Ectodermal cell (in vitro differentiated cells): ENCODE data around the gene WDR26.

ENCODE experiments used
- H3K27ac ChIP-seq: 2 replicates; pipeline ENCODE4 v1.7.0; 2013; ENCODE audit warnings: mild to moderate bottlenecking, low read depth, low read length; ENCODE audit not compliant: insufficient read depth, poor library complexity, severe bottlenecking
- H3K27me3 ChIP-seq: 2 replicates; pipeline ENCODE4 v1.7.0; 2013; ENCODE audit warnings: mild to moderate bottlenecking, low read length; ENCODE audit not compliant: insufficient read depth, control insufficient read depth, poor library complexity, severe bottlenecking
- H3K36me3 ChIP-seq: one replicate; pipeline ENCODE4 v1.7.0; 2013; ENCODE audit warnings: low read length; ENCODE audit not compliant: control insufficient read depth, insufficient read depth
- H3K4me1 ChIP-seq: one replicate; pipeline ENCODE4 v1.7.0; 2013; ENCODE audit warnings: low read length; ENCODE audit not compliant: control insufficient read depth, insufficient read depth
- H3K4me3 ChIP-seq: 2 replicates; pipeline ENCODE4 v1.7.0; 2013; ENCODE audit warnings: low read depth, low read length, control low read depth; ENCODE audit not compliant: insufficient read depth
- H3K9me3 ChIP-seq: 2 replicates; pipeline ENCODE4 v1.7.0; 2013; ENCODE audit warnings: mild to moderate bottlenecking, low read length, moderate library complexity; ENCODE audit not compliant: control insufficient read depth
- WGBS, 2 experiments: methylation state at CpG; one replicate each; pipeline ENCODE4 v1.1.7; 2013; ENCODE audit warnings: missing lambda C conversion rate in 2 of 2; 5-methylcytosine and 5-hydroxymethylcytosine counted together

WDR26 gene

GRCh38 chr1:224458296-224458695, 23.7 kb upstream of the WDR26 start:
- Histone ChIP-seq H3K9me3 (no peaks in the 10 kb centered on the region), H3K4me1 (peaks cover 17% of the 10 kb centered on the region), H3K36me3 (no peaks in the 10 kb centered on the region), H3K27me3 (no peaks in the 10 kb centered on the region), H3K4me3 (no peak overlapping the region), H3K27ac (no peak overlapping the region)
- WGBS, 2 experiments, result 91 to 94% methylated on average over 4 of the region's 4 CpGs

- WGBS, 2 experiments, result 94 to 100% methylated on average over 1 of the region's 1 CpG
Observed at GRCh38 chr1:224457782-224458144, 23.2 kb upstream of the WDR26 start.

DNA sequence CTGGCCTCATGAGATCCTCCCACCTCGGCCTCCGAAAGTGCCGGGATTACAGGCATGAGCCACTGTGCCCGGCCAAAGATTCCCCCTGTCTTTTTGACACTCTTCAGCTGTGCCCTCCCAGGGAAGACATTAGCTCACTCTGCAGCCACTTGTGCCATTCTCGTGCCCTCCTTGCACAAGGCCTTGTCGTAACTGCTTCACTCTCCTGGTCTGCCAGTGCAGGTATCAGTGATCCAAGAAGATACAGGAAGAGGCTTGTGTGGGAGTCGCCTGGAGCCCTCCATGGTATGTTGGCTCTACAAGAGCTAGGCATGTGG, 22.0 kb upstream of the WDR26 start:
- Histone ChIP-seq H3K9me3 (no peaks in the 10 kb centered on the region), H3K4me3 (no peak overlapping the region), H3K27me3 (no peaks in the 10 kb centered on the region), H3K27ac (no peak overlapping the region), H3K36me3 (no peaks in the 10 kb centered on the region), H3K4me1 (peaks cover 17% of the 10 kb centered on the region)
- 92 to 96% methylated on average over 7 of the region's 7 CpGs for WGBS, 2 experiments

More at GRCh38 chr1:224457782-224458144, 23.2 kb upstream of the WDR26 start:
- H3K27ac ChIP-seq, result no peak overlapping the region
- peaks cover 17% of the 10 kb centered on the region for H3K4me1 ChIP-seq
- H3K27me3 ChIP-seq, result no peaks in the 10 kb centered on the region
- no peaks in the 10 kb centered on the region for H3K9me3 ChIP-seq
- H3K36me3 ChIP-seq, result no peaks in the 10 kb centered on the region
- no peak overlapping the region for H3K4me3 ChIP-seq

DNA sequence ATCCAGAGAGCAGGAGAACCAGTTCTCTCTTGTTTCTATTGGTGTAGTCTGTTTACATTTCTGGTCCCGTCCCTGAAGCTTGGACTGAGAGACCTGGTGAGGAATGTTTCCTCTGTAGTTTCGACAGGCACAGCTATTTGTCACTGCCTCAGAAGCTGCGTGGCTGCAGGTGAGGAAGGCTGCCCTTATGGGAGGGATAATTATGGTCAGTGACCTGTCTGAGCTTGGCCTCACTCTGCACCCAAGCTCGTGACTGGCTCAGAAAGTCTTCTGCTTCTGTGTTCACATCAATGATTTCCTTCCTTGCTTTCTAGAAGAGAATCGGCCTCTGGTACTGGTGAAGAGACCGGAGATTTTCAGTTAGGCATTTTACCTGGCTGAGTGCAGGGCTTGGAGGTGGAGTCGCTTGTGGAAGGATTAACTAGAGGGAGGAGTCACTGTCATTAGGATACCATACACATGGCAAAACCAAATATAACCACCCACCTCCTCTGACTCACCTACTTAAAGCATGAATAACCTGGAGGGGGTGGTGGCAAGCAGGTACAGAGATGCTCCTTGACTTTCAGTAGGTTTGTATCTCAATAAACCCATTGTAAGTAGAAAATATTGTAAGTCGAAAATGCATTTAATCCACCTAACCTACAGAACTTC, 19.9 kb upstream of the WDR26 start:
- 88 to 92% methylated on average over 7 to 8 of the region's 8 CpGs for whole genome bisulfite sequencing, 2 experiments
- no peaks in the 10 kb centered on the region for H3K36me3 ChIP-seq
- no peak overlapping the region for H3K4me3 ChIP-seq
- H3K27ac ChIP-seq, result no peak overlapping the region
- H3K27me3 ChIP-seq, result no peaks in the 10 kb centered on the region
- peaks cover 17% of the 10 kb centered on the region for H3K4me1 ChIP-seq
- H3K9me3 ChIP-seq, result no peaks in the 10 kb centered on the region

GRCh38 chr1:224450561-224451350, 16.2 kb upstream of the WDR26 start:
- Histone ChIP-seq H3K27me3 (no peaks in the 10 kb centered on the region), H3K4me1 (peaks cover under 1% of the 10 kb centered on the region), H3K36me3 (no peaks in the 10 kb centered on the region), H3K27ac (no peak overlapping the region), H3K4me3 (no peak overlapping the region), H3K9me3 (no peaks in the 10 kb centered on the region)
- 94 to 95% methylated on average over 7 of the region's 7 CpGs for WGBS, 2 experiments

GRCh38 chr1:224450159-224450558, 15.6 kb upstream of the WDR26 start:
- H3K36me3 ChIP-seq, result no peaks in the 10 kb centered on the region
- WGBS, 2 experiments, result 88 to 90% methylated on average over 5 of the region's 5 CpGs
- no peaks in the 10 kb centered on the region for H3K27me3 ChIP-seq
- H3K4me1 ChIP-seq, result no peaks in the 10 kb centered on the region
- H3K27ac ChIP-seq, result no peak overlapping the region
- H3K9me3 ChIP-seq, result no peaks in the 10 kb centered on the region
- no peak overlapping the region for H3K4me3 ChIP-seq

DNA sequence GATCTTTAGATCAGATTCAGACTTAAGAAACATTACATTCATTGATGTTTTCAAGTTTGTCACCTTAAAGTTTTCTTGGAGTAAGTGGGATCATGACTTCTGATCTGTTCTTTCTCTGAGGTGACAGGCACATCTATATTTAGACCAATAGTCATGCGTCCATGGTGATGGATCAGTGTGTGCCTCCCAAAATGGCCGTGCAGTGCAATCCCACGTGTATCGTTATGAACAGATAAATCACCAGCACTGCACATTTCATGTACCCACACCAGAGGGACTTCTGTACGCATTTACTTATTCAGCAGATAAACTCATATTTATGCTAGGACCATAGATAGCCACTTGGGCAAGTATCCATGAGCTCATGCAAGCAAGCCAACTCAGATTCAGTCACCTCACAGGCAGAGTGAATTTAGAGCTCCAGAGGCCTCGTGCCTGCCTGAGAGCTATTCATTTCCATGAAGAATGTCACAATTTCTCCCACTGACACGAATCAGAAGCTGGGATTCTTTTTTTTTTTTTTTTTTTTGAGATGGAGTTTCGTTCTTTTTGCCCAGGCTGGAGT, 13.9 kb upstream of the WDR26 start:
- H3K9me3 ChIP-seq, result no peaks in the 10 kb centered on the region
- no peaks in the 10 kb centered on the region for H3K4me1 ChIP-seq
- 91 to 92% methylated on average over 7 to 8 of the region's 8 CpGs for WGBS, 2 experiments
- no peaks in the 10 kb centered on the region for H3K36me3 ChIP-seq
- H3K27me3 ChIP-seq, result no peaks in the 10 kb centered on the region
- H3K4me3 ChIP-seq, result no peak overlapping the region
- no peak overlapping the region for H3K27ac ChIP-seq

DNA sequence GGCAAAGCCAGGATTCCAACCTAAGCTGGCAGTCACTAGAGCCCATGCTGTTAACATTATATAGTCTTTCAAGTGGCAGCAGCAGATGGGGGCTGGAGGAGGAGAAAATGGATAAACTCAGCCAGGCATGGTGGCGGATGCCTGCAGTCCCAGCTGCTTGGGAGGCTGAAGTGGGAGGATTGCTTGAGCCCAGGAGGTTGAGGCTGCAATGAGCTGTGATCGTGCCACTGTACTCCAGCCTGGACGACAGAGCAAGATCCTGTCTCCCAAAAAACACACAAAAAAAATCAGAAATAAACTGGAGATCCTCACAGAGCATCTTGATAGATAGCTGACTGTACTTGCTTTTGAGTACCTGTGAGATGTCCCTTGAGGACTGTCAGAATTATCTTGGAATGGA, 13.4 kb upstream of the WDR26 start:
- Histone ChIP-seq H3K4me3 (no peak overlapping the region), H3K9me3 (no peaks in the 10 kb centered on the region), H3K27ac (no peak overlapping the region), H3K27me3 (no peaks in the 10 kb centered on the region), H3K36me3 (no peaks in the 10 kb centered on the region), H3K4me1 (no peaks in the 10 kb centered on the region)
- 92 to 93% methylated on average over 3 of the region's 3 CpGs for WGBS, 2 experiments

DNA sequence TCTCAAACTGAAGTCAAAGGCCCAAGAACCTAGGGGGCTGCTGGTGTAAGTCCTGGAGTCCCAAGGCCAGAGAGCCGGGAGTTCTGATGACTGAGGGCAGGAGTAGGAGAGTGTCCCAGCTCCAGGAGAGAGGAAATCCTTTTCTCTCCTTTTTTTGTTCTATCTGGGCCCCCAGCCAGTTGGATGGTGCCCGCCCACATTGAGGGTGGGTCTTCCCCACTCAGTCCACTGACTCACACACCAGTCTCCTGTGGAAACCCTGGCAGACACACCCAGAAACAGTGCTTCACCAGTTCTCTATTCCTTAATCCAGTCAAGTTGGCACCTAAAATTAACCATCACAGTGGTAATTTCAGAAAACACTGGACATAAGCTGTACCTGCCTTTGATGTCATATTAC, 12.7 kb upstream of the WDR26 start:
- Histone ChIP-seq H3K4me3 (no peak overlapping the region), H3K27me3 (no peaks in the 10 kb centered on the region), H3K4me1 (no peaks in the 10 kb centered on the region), H3K9me3 (no peaks in the 10 kb centered on the region), H3K27ac (no peak overlapping the region), H3K36me3 (no peaks in the 10 kb centered on the region)
- 86 to 89% methylated on average over 2 of the region's 2 CpGs for WGBS, 2 experiments

- H3K4me3 ChIP-seq, result no peak overlapping the region
- no peaks in the 10 kb centered on the region for H3K27me3 ChIP-seq
- H3K36me3 ChIP-seq, result no peaks in the 10 kb centered on the region
- H3K27ac ChIP-seq, result no peak overlapping the region
- H3K9me3 ChIP-seq, result no peaks in the 10 kb centered on the region
- WGBS, 2 experiments, result 88 to 94% methylated on average over 7 of the region's 7 CpGs
- no peaks in the 10 kb centered on the region for H3K4me1 ChIP-seq
Observed at GRCh38 chr1:224438989-224439388, 4.4 kb upstream of the WDR26 start.
